Neural cell (in vitro differentiated cells): ENCODE measurements around the gene PPME1. TPM values are rescaled to one million over a fixed set of nuclear protein-coding genes. Genes with fewer than 3 reads are reported as not detected.

ENCODE experiments used
- H2AFZ ChIP-seq: fragments of 200-600, 300-800 bp; sonication (generic), shearing (Covaris generic); 2 replicates; pipeline ENCODE4 v1.6.0; 2014; ENCODE audit warnings: low read depth, mild to moderate bottlenecking, antibody characterized with exemption, low read length, moderate library complexity
- H3F3A ChIP-seq: fragments of 200-600 bp; shearing (Covaris generic); 2 replicates; pipeline ENCODE4 v1.6.1; 2016; ENCODE audit warnings: mild to moderate bottlenecking, moderate library complexity, mixed read lengths, antibody characterized with exemption, low read length; ENCODE audit not compliant: insufficient read depth, poor library complexity, severe bottlenecking
- H3K27ac ChIP-seq: fragments of 200-600, 300-800 bp; sonication (generic), shearing (Covaris generic); 2 replicates; pipeline ENCODE4 v1.5.1; 2014; ENCODE audit warnings: mild to moderate bottlenecking, low read length, moderate library complexity
- H3K27me3 ChIP-seq: fragments of 300-800, 200-600 bp; sonication (generic), shearing (Covaris generic); 2 replicates; pipeline ENCODE4 v1.6.0; 2014; ENCODE audit warnings: mild to moderate bottlenecking, low read depth, low read length, moderate library complexity; ENCODE audit not compliant: insufficient read depth
- H3K36me3 ChIP-seq: fragments of 300-800, 200-600 bp; sonication (generic), shearing (Covaris generic); 2 replicates; pipeline ENCODE4 v1.5.1; 2014; ENCODE audit warnings: mild to moderate bottlenecking, antibody characterized with exemption, low read length, moderate library complexity; ENCODE audit not compliant: insufficient read depth
- H3K4me2 ChIP-seq: fragments of 300-800, 200-600 bp; sonication (generic), shearing (Covaris generic); 2 replicates; pipeline ENCODE4 v1.6.0; 2014; ENCODE audit warnings: mild to moderate bottlenecking, low read length
- H3K4me3 ChIP-seq: fragments of 300-800, 200-600 bp; sonication (generic), shearing (Covaris generic); 2 replicates; pipeline ENCODE4 v1.5.1; 2014; ENCODE audit warnings: mild to moderate bottlenecking, low read length, moderate library complexity
- H3K79me2 ChIP-seq: fragments of 200-600 bp; shearing (Covaris generic); replicated peaks from 2 replicates; pipeline ENCODE4 v1.6.0; 2014; ENCODE audit warnings: mild to moderate bottlenecking, low read length, moderate library complexity; ENCODE audit not compliant: insufficient read depth
- H3K9ac ChIP-seq: fragments of 300-800, 200-600 bp; sonication (generic), shearing (Covaris generic); 2 replicates; pipeline ENCODE4 v1.6.1; 2016; ENCODE audit warnings: mild to moderate bottlenecking, low read length, mixed read lengths
- H3K9me2 ChIP-seq: fragments of 200-600 bp; shearing (Covaris generic); 2 replicates; pipeline ENCODE4 v1.6.1; 2016; ENCODE audit warnings: mild to moderate bottlenecking, low read length, mixed read lengths; ENCODE audit not compliant: insufficient read depth
- H3K9me3 ChIP-seq: fragments of 200-600, 300-800 bp; sonication (generic), shearing (Covaris generic); 2 replicates; pipeline ENCODE4 v1.6.1; 2016; ENCODE audit warnings: mild to moderate bottlenecking, mixed run types, low read length, moderate library complexity, mixed read lengths
- H4K20me1 ChIP-seq: fragments of 200-600 bp; shearing (Covaris generic); 2 replicates; pipeline ENCODE4 v1.6.1; 2016; ENCODE audit warnings: mild to moderate bottlenecking, mixed run types; ENCODE audit not compliant: insufficient read depth
- CTCF ChIP-seq: fragments of 450-650 bp; IDR thresholded peaks from 2 replicates; pipeline ENCODE4 v1.5.1; 2014; ENCODE audit warnings: antibody characterized with exemption, mild to moderate bottlenecking, moderate library complexity; ENCODE audit not compliant: poor library complexity, severe bottlenecking
- EP300 ChIP-seq: fragments of 450-650 bp; conservative IDR thresholded peaks from 2 replicates; pipeline ENCODE4 v1.6.1; 2014; ENCODE audit warnings: antibody characterized with exemption, mild to moderate bottlenecking, moderate library complexity; ENCODE audit not compliant: poor library complexity, severe bottlenecking
- EZH2 ChIP-seq: fragments of 200-600, 300-800 bp; shearing (Covaris generic), sonication (generic); IDR thresholded peaks from 2 replicates; pipeline ENCODE4 v1.6.1; 2014; ENCODE audit warnings: antibody characterized with exemption, low read length, borderline replicate concordance, mild to moderate bottlenecking; ENCODE audit not compliant: insufficient read depth, poor library complexity, severe bottlenecking
- MXI1 ChIP-seq: fragments of 450-650 bp; conservative IDR thresholded peaks from 2 replicates; pipeline ENCODE4 v1.6.1; 2014; ENCODE audit warnings: antibody characterized with exemption, mild to moderate bottlenecking; ENCODE audit not compliant: poor library complexity, severe bottlenecking
- POLR2AphosphoS5 ChIP-seq: IDR thresholded peaks from 2 replicates; pipeline ENCODE4 v1.6.1; 2012
- RAD21 ChIP-seq: fragments of 450-650 bp; conservative IDR thresholded peaks from 2 replicates; pipeline ENCODE4 v1.6.1; 2014; ENCODE audit warnings: antibody characterized with exemption, mild to moderate bottlenecking, moderate library complexity
- REST ChIP-seq: IDR thresholded peaks from 2 replicates; pipeline ENCODE4 v1.6.1; 2012; ENCODE audit warnings: borderline replicate concordance
- SMC3 ChIP-seq: fragments of 450-650 bp; conservative IDR thresholded peaks from 2 replicates; pipeline ENCODE4 v1.6.1; 2014; ENCODE audit warnings: antibody characterized with exemption, mild to moderate bottlenecking, moderate library complexity; ENCODE audit not compliant: poor library complexity
- TAF1 ChIP-seq: IDR thresholded peaks from 2 replicates; pipeline ENCODE4 v1.6.1; 2012; ENCODE audit warnings: low read depth
- polyA plus RNA-seq: library from polyadenylated mRNA; depleted of rRNA; stranded (reverse); fragments of >200 nt; gene quantifications from 2 replicates; pipeline ENCODE4 v1.2.3, GENCODE V29; 2014

The PPME1 gene
- polyA plus RNA-seq, 1 donor from 2014 or later: 49.5 TPM

- no peak overlapping the region for H3K4me2 ChIP-seq
- no peaks in the 10 kb centered on the region for H4K20me1 ChIP-seq
- H3K9me3 ChIP-seq: peaks cover 4% of the 10 kb centered on the region
- no peak overlapping the region for H3K4me3 ChIP-seq
- peaks cover 5% of the 10 kb centered on the region for H3K36me3 ChIP-seq
- no peaks in the 10 kb centered on the region for H3K27me3 ChIP-seq
- H2AFZ ChIP-seq: no peak overlapping the region
- no peaks in the 10 kb centered on the region for H3F3A ChIP-seq
- no peak overlapping the region for H3K27ac ChIP-seq
- no peak for TF ChIP-seq POLR2AphosphoS5
- no peaks in the 10 kb centered on the region for H3K79me2 ChIP-seq
- no peak overlapping the region for H3K9ac ChIP-seq
- H3K9me2 ChIP-seq: no peaks in the 10 kb centered on the region
Observed at GRCh38 chr11:74195828-74196227, 24.7 kb downstream of the PPME1 start.

- H3K36me3 ChIP-seq: peaks cover 5% of the 10 kb centered on the region
- no peaks in the 10 kb centered on the region for H3K9me3 ChIP-seq
- no peak overlapping the region for H3K4me3 ChIP-seq
- no peaks in the 10 kb centered on the region for H3K27me3 ChIP-seq
- no peak overlapping the region for H3K9ac ChIP-seq
- no peak overlapping the region for H2AFZ ChIP-seq
- H3K4me2 ChIP-seq: no peak overlapping the region
- no peaks in the 10 kb centered on the region for H3K9me2 ChIP-seq
- H3F3A ChIP-seq: no peaks in the 10 kb centered on the region
- no peaks in the 10 kb centered on the region for H4K20me1 ChIP-seq
- no peak for TF ChIP-seq CTCF
- no peak for TF ChIP-seq MXI1
- no peak for TF ChIP-seq POLR2AphosphoS5
- no peak for TF ChIP-seq TAF1
- H3K27ac ChIP-seq: no peak overlapping the region
- no peaks in the 10 kb centered on the region for H3K79me2 ChIP-seq
Observed at GRCh38 chr11:74196781-74197486, 25.8 kb downstream of the PPME1 start.

GRCh38 chr11:74203966-74204365 lies 32.9 kb downstream of the PPME1 start:
- Histone ChIP-seq H3K79me2 (no peaks in the 10 kb centered on the region), H3K4me3 (no peak overlapping the region), H3K27ac (no peak overlapping the region), H3K36me3 (no peaks in the 10 kb centered on the region), H2AFZ (no peak overlapping the region), H3K9me3 (no peaks in the 10 kb centered on the region), H3K9ac (no peak overlapping the region), H3F3A (no peaks in the 10 kb centered on the region), H3K4me2 (no peak overlapping the region), H3K27me3 (no peaks in the 10 kb centered on the region), H4K20me1 (no peaks in the 10 kb centered on the region), H3K9me2 (no peaks in the 10 kb centered on the region)
- TF ChIP-seq TAF1 (no peak), POLR2AphosphoS5 (no peak), RAD21 (no peak)

- no peaks in the 10 kb centered on the region for H3K9me2 ChIP-seq
- TF ChIP-seq SMC3: no peak
- TF ChIP-seq CTCF: no peak
- TF ChIP-seq EP300: no peak
- no peak for TF ChIP-seq EZH2
- TF ChIP-seq REST: no peak
- TF ChIP-seq MXI1: no peak
- no peak for TF ChIP-seq POLR2AphosphoS5
- no peak for TF ChIP-seq RAD21
- TF ChIP-seq TAF1: no peak
- no peaks in the 10 kb centered on the region for H3K36me3 ChIP-seq
- H3K9ac ChIP-seq: no peak overlapping the region
- H3K27me3 ChIP-seq: no peaks in the 10 kb centered on the region
- H3F3A ChIP-seq: no peaks in the 10 kb centered on the region
- H2AFZ ChIP-seq: no peak overlapping the region
- H3K9me3 ChIP-seq: no peaks in the 10 kb centered on the region
- H4K20me1 ChIP-seq: no peaks in the 10 kb centered on the region
- no peaks in the 10 kb centered on the region for H3K79me2 ChIP-seq
- no peak overlapping the region for H3K27ac ChIP-seq
- H3K4me3 ChIP-seq: no peak overlapping the region
- H3K4me2 ChIP-seq: no peak overlapping the region
Observed at GRCh38 chr11:74204701-74205100, 33.6 kb downstream of the PPME1 start.
